GM21619 (cell line): ENCODE results near the gene ANP32D.
"Not testable (repeated sequence)": the region's sequence is repeated elsewhere in the genome, so short reads cannot be mapped to it uniquely, and the experiment has no call there.

Source experiments
- ATAC-seq: cut with Tn5 transposase; IDR thresholded peaks from one replicate; pipeline ENCODE4 v1.9.1; 2021; ENCODE audit not compliant: unreplicated experiment

Gene ANP32D

DNA sequence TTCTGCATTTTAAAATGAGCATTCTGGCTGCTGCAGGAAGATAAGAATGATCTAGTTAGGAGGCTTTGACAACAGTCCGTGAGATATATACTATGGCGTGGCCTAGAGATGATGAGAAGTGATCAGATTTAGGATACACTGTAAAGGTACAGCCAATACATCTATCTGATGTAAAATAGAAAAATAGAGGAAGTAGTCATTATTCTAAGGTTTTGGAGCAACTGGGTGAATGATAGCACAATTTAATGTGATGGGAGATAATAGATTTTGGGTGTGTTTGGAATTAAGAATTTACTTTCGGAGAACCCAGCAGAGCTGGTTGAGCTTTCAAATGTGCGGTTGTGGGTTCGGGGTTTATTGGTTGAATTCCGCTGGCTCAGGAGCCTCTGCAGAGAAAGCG, at the start of gene ANP32D:
ANP32D (plus strand) TSS at position 301 of the 400 bp plus-strand sequence. CDS start 106 bp downstream, outside the sequence.
- ATAC-seq, result no peak

DNA sequence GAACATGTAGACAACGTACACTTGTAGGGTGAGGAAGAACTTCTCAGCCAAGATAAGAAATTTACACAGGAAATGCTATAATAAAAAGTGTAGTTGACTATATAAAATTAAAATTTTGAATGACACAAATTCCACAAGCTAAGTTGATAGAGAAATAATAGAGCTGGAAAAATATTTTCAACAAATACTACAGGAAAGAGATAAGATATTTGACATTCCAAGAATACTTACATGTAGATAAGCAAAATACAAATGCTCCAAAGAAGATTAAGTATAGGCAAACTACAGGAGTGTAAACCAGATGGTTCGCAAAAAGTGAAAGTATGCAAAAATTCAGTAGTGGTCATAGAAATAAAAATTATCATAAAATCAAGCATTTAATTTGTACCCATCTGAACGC, 49.2 kb upstream of the ANP32D start:
- ATAC-seq, result no peak

DNA sequence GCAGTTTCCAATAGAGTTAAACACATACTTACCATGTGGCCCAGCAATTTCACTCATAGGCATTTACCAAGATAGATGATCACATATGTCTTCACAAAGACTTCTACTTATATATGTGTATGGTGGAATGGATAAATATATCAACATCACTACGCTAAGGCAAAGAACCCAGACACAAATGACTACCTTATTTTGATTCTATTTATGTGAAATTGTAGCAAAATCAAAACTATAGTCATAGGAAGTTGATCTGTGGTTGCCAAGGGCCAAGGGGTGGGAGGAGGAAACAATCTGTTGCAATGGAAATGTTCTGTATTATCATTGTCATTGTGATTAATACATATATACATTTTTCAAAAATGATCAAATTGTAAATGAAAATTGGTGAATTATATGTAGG, 47.7 kb upstream of the ANP32D start:
- no peak for ATAC-seq

DNA sequence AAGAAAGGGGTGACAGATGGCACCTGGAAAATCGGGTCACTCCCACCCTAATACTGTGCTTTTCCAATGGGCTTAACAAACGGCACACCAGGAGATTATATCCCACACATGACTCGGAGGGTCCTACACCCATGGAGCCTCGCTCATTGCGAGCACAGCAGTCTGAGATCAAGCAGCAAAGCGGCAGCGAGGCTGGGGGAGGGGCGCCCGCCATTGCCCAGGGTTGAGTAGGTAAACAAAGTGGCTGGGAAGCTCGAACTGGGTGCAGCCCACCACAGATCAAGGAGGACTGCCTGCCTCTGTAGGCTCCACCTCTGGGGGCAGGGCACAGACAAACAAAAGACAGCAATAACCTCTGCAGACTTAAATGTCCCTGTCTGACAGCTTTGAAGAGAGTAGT, 38.3 kb upstream of the ANP32D start:
- ATAC-seq, result not testable (repeated sequence)

DNA sequence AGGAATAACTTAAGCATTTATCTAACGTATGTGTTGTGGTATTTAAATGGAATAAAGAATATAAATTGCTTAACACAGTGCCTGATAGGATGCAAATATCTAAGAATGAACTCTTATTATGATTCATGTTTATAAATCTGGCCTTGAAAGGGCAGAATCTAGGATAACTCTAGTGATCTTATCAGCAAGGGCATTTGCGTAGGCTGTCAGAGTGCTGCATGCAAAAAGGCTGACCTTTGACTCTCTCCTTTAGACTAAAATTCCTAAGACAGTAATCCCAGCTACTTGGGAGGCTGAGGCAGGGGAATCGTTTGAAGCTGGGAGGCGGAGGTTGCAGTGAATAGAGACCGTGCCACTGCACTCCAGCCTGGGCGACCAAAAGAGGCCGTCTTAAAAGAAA, 31.3 kb upstream of the ANP32D start:
- no peak for ATAC-seq

DNA sequence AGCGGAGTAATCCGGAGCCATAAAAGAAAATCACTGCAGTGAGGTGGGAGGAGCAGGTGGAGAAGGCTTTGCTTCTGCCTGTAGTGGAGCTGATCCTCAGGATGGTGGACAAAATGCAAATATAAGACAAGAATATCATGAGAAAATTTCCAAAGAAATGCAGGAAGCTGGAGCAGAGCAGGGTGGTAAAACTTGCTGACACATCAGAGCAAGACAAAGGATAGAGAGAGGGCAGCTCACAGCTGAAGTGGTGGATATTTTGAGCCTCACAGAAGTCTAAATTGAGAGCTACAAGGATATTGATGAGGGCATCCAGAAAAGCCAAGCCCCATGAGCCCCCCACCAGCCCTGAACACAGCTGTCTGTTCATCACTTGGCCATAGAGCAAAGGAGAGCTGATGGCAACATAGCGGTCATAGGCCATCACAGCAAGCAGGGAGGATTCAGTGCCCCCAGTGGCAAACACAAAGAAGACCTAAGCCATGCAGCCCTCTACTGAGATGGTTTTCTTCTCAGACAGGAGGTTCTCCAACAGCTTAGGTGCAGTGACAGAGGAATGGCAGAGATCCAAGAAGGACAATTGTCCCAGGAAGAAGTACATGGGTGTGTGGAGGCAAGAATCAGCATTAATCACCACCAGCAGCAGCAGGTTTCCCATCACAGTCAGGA, 30.0 kb upstream of the ANP32D start:
- ATAC-seq, result no peak

DNA sequence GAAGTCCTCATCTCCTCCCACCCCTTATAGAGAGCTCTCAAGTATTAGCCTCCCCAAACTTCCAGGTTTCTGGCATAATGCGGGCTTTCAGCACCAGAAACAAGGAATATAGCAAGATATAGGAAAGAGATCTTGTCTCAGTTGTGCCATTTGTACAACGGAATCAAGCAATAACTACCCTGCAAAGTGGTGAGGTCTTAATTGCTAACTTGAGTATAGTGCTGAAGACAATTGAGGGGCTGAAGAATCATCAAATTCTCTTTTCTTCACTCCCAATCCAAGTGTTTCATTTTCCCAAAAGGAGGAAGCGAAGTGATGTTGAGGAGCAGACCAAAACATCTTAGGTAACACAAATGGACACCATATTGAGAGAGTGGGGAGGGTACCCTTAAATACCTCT, 26.8 kb upstream of the ANP32D start:
- ATAC-seq, result no peak

DNA sequence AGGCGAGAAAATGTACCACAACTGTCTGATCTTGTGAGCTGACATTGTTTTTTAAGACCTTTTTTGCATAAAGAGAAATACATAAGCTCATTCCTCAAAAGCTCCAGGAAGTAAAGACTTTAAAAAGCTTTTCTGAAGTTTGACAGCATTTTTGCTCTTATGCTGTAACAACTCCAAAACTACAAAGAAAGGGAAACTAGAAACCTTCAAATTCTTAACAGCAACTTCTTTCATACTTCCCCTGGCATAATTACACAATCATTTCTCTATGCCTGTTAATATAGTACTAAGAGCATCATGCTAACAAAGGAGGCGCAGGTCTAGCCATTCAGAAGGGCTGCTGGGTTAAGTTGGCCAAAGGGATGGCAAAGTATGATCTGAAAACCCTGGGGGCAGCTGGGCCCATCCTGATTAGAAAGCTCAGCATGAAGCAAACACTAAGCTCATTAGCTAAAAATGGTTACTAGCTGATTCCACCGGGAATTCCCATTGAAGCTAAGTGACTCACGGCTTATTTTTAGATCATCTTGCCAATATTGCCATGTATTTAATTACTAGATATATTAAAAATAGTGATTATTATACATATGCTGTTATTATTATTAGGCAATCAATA, 26.1 kb upstream of the ANP32D start:
- no peak for ATAC-seq

DNA sequence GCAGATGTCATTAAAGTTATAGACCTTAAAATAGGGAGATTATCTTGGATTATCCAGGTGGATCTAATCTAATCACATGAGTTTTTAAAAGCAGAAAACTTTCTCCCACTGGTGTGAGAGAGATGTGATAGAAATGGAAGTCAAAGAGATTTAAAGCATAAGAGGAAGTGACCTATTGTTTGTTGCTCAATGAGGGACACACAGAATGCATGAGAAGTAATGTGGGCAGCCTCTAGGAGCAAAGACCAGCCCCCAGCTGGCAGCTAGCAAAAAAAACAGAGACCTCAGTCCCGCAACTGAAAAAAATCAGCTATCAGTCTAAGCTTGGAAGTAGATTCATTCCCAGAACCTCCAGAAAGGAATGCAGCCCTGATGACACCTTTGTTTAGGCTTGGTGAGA, 24.6 kb upstream of the ANP32D start:
- ATAC-seq, result no peak

DNA sequence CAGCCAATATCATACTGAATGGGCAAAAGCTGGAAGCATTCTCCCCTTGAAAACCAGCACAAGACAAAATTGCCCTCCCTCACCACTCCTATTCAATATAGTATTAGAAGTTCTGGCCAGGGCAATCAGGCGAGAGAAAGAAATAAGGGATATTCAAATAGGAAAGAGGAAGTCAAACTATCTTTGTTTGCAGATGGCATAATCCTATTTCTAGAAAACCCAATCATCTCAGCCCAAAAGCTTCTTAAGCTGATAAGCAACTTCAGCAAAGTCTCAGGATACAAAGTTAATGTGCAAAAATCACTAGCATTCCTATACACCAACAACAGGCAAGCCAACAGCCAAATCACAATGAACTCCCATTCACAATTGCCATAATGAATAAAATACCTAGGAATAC, 21.0 kb upstream of the ANP32D start:
- ATAC-seq, result no peak

DNA sequence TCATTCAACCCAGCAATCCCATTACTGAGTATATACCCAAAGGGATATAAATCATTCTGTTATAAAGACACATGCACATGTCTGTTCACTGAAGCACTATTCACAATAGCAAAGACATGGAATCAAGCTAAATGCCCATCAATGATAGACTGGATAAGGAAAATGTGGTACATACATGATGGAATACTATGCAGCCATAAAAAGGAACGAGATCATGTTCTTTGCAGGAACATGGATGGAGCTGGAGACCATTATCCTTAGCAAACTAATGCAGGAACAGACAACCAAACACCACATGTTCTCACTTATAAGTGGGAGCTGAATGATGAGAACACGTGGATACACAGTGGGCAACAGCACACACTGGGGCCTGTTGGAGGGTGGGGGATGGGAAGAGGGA, 19.4 kb upstream of the ANP32D start:
- ATAC-seq, result not testable (repeated sequence)

DNA sequence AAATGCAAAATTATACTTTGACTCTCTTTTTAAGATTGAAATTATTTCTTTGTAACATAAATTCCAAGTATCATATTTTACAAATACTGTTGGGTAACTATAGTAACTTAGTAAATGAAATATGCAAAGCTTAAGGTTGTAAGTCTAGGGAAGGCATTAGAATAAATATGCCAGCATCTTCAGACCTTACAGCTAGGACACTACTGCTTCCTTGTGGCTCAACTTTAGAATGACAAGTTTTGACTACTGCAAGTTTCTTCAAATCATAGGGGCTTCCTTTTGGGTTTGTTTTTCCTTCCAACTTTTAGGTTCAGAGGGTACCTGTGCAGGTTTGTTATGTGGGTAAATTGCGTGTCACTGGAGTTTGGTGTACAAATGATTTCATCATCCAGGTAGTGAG, 17.7 kb upstream of the ANP32D start:
- ATAC-seq, result no peak

DNA sequence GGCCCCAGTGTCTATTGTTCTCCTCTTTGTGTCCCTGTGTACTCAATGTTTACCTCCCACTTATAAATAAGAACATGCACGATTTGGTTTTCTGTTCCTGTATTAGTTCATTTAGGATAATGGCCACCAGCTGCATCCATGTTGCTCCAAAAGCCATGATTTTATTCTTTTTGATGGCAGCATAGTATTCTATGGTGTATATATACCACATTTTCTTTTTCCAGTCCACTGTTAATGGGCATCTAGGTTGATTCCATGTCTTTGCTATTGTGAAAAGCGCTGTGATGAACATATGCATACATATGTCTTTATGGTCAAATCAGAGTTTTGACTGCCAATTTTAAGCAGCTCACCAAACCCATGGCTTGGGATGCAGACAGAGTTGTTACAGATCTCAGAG, 17.2 kb upstream of the ANP32D start:
- no peak for ATAC-seq

DNA sequence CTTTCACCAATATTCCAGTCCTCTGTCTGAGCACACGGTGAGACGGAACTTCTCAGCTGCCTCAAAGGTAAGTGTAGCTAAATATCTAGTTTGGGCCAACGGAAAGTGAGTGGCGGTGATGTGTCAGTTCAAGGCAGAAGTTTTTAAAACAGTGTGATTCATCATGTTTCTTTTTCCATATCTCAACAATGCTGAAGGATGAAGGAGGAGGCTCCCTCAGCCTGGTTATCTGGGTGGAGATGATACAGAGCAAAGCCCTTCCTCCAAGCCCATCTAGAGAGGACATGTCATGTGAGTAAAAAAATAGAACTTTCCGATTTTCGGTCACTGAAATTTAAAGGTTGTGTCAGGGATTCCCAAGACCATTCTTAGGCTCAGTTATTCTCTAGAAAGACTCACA, 13.1 kb upstream of the ANP32D start:
- ATAC-seq, result no peak

DNA sequence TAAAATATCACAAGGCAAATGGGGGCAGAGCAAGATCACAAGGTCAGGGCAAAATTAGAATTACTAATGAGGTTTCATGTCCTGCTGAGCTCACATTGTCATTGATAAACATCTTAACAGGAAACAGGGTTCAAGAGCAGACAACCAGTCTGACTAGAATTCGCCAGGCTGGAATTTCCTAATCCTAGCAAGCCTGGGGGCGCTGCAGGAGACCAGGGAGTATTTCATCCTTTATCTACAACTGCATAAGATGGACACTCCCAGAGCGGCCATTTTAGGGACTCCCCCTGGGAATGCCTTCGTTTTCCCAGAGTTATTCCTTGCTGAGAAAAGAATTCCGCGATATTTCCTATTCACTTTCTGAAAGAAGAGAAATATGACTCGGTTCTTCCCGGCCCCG, 3.3 kb upstream of the ANP32D start:
- not testable (repeated sequence) for ATAC-seq

DNA sequence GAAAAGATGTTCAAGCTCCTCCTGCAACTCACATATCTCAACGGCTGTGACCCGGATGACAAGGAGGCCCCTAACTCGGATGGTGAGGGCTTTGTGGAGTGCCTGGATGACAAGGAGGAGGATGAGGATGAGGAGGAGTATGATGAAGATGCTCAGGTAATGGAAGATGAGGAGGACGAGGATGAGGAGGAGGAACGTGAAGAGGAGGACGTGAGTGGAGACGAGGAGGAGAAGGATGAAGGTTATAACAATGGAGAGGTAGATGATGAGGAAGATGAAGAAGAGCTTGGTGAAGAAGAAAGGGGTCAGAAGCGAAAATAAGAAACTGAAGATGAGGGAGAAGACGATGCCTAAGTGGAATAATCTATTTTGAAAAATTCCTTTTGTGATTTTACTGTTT, 702 bp downstream of the ANP32D start:
- no peak for ATAC-seq

DNA sequence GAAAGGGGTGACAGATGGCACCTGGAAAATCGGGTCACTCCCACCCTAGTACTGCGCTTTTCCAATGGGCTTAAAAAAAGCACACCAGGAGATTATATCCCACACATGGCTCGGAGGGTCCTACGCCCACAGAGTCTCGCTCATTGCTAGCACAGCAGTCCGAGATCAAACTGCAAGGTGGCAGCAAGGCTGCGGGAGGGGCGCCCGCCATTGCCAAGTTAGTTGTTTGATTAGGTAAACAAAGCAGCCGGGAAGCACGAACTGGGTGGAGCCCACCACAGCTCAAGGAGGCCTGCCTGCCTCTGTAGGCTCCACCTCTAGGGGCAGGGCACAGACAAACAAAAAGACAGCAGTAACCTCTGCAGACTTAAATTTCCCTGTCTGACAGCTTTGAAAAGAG, 2.1 kb downstream of the ANP32D start:
- not testable (repeated sequence) for ATAC-seq

DNA sequence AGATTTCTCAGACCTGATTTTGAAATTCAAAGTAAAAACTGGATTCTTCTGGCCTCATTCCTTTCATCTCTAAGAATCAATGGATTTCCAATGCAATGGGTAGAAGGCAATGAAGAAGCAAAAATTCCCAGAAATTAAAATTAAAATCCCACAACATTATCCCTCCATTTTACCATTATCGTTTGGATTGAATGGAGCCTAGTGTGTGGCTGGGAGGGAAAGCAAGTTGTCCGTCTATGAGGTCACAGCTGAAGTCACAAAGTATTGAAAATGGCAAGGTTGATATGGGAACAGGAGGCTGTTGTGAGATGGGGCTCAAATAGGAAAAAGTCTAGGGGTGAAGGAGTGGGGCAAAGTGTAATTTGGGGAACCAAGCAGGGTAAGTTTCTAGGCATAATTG, 9.8 kb downstream of the ANP32D start, which contains the start of gene C12orf54:
C12orf54 (plus strand) TSS at position 301 of the 400 bp plus-strand sequence. CDS start 799 bp downstream, outside the sequence.
- ATAC-seq, result no peak

DNA sequence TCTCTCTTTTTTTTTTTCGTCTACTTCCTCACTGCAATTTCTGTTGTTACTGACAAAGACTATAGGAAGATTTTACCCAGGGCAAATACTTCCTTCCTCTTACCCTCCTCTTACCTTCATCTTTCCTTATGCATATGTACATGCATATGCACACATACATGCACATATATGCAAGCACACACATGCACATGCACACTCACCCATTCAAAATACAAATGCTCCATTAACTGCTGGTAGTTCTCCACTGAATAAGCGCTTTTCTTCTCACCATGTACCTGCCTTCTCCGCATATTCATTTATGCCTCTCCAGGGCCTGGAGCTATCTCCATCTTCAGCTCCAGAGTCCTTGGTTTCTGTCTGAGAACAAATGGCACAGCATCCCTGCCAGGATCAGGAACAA, 10.6 kb downstream of the ANP32D start:
- no peak for ATAC-seq

DNA sequence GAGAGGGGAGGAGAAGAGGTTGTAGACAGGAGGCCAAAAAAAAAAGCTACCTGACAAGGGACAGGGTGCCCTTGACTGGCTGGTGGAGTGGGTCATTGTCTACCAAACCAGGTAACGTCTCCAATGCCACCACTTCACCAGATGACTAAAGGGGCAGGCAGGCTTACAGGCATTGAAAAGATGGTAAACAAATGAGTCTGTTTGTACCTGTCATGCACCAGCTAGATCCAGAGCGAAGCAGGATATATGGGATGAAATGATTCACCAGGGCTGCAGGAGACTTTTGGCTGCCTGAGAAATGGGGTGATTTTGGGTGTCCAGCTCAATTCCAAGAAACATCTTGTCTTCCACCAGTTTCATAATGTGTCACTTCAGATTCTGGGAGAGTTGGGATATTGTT, 13.9 kb downstream of the ANP32D start:
- ATAC-seq, result no peak

DNA sequence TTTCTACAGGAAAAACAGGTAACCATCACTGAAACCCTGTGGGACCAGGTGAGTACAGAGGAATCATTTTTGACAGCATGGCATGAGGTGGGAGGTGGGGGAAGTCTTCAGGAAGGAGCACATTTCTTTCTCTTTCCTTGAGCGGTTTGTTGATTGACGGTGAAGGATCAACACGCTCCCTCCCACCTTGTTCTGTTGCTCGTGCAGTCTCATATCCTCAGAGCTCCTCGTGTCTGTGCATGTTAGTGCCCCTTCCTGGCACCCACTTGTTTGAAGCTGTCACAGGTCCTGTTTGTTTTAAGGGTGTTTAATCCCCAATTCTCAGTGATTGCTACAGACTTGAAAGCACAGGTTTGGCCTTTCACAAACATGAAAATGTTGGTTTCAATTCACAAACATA, 14.3 kb downstream of the ANP32D start:
- no peak for ATAC-seq

DNA sequence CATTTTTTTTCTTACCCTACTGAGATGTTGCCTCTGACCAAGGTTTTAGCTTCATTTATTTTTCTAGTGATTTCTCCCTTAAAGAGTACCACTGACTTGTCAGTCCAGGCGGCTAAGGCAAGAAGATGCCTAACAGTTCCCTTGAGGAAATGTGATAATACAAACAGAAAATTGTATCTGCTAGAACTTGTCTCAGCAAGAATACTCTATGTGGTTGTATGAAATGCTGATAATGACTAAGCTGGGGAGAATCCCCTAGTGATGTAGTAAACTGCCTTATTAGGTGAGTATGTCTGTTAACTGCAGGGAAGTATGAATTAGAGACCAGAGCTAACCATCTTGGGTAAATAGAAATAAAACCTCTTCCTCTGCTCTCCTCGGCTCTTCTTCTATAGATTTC, 16.7 kb downstream of the ANP32D start:
- peak; percentile 98 for ATAC-seq

DNA sequence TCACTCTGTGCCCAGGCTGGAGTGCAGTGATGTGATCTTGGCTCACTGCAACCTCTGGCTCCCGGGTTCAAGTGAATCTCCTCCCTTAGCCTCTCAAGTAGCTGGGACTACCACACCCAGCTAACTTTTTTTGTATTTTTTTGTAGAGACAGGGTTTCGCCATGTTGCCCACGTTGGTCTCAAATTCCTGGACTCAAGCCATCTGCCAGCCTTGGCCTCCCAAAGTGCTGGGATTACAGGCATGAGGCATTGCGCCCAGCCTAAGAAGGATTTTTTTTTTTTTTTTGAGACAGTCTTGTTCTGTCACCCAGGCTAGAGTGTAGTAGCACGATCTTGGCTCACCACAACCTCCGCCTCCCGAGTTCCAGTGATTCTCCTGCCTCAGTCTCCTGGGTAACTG, 17.1 kb downstream of the ANP32D start:
- ATAC-seq, result not testable (repeated sequence)
